Breast epithelium (tissue), 3 donors: Measurements from ENCODE around the gene ZNF750.

Source experiments
- POLR2A ChIP-seq: fragments of 450-650 bp; IDR thresholded peaks from one replicate; pipeline ENCODE4 v1.6.1; 2016; ENCODE audit warnings: antibody characterized with exemption, mild to moderate bottlenecking, moderate library complexity
- TF ChIP-seq, protein P1 (sequence below), 3 donors: fragments of 450-650 bp; IDR thresholded peaks; one replicate each; pipeline ENCODE4 v1.5.1; 2016 to 2017; ENCODE audit warnings: antibody characterized with exemption in 3 of 3, mild to moderate bottlenecking in 3 of 3, moderate library complexity in 3 of 3

DNA sequence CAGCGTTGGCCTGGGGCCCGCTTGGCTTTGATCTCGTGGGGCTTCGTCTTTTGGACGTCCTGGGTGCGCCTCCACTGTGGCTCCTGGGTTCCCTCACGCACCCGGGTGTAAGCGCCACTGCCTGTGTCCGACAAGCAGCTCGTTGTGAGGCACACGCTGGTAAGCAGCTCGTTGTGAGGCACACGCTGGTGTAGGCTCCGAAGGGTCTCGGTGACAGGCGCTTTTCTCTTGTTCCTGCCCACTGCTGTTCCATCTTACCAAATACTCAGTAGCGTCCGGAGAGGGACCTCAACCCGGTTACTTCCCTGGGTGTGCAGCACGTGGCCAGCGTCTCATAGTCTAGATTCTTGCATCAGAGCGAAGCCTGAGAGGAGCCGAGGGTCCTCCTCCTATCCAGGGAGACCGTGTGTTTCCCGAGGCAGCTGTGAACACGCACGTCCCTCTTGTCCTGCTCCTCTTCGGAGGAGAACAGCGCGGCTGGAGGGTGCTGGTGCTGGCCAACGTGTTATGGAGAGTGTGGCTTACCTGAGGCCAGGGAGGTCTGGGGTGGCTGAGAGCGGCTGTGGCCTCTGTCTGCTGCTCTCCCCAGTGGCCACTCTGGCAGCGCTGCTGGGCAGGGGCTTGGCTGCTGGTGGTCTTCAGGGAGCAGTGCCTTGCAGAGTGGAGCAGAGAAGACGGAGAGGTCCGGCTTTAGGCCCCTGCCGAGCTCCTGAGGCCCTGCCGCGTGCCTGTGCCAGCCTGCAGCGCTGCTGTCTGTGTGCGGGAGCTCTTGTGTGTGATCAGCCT is 32.1 kb upstream of the ZNF750 start:
- no peak for TF ChIP-seq POLR2A
- TF ChIP-seq, protein P1, sequence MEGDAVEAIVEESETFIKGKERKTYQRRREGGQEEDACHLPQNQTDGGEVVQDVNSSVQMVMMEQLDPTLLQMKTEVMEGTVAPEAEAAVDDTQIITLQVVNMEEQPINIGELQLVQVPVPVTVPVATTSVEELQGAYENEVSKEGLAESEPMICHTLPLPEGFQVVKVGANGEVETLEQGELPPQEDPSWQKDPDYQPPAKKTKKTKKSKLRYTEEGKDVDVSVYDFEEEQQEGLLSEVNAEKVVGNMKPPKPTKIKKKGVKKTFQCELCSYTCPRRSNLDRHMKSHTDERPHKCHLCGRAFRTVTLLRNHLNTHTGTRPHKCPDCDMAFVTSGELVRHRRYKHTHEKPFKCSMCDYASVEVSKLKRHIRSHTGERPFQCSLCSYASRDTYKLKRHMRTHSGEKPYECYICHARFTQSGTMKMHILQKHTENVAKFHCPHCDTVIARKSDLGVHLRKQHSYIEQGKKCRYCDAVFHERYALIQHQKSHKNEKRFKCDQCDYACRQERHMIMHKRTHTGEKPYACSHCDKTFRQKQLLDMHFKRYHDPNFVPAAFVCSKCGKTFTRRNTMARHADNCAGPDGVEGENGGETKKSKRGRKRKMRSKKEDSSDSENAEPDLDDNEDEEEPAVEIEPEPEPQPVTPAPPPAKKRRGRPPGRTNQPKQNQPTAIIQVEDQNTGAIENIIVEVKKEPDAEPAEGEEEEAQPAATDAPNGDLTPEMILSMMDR (IDR thresholded peaks at IDR 0.05): no peak
